Sigmoid colon (tissue), 4 donors: ENCODE measurements around the gene HTT-AS.

Source experiments
- EP300 ChIP-seq, 4 donors: sonication (generic); formaldehyde crosslinking; IDR thresholded peaks; one replicate each; pipeline ENCODE4 v1.6.1; 2017; ENCODE audit warnings: antibody characterized with exemption in 4 of 4
- POLR2A ChIP-seq, 2 donors: fragments of 450-650 bp; IDR thresholded peaks; one replicate each; pipeline ENCODE4 v1.6.1; 2016; ENCODE audit warnings: antibody characterized with exemption in 2 of 2, mild to moderate bottlenecking in 2 of 2, moderate library complexity in 2 of 2
- TF ChIP-seq, protein P1 (sequence below), 4 experiments: fragments of 450-650 bp in 3 of 4; fragments of 200-600 bp in 1 of 4; IDR thresholded peaks; one replicate each; pipeline ENCODE4 v1.5.1; 2016 to 2019; ENCODE audit warnings: antibody characterized with exemption in 4 of 4, mild to moderate bottlenecking in 3 of 4, moderate library complexity in 2 of 4

DNA sequence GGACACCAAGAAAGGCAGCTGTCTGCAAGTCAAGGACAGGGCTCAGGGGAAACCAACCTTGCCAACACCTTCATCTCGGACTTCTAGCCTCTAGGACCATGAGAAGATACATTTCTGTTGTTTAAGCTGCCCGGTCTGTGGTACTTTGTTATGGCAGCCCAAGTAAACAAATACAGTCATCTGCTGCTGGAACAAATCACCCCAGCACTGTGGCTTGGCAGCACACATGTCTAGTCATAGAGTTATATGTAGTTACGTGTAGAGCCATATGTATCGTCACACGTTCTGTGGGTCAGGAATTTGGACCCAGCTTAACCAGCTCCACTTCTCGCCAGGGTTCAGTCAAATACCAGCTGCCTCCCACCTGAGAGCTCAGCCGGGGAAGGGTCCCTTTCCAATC, 2.5 kb downstream of the HTT-AS start:
- TF ChIP-seq POLR2A (IDR thresholded peaks at IDR 0.05) (no peak), EP300 (IDR thresholded peaks at IDR 0.05) (no peak)
- TF ChIP-seq, protein P1, sequence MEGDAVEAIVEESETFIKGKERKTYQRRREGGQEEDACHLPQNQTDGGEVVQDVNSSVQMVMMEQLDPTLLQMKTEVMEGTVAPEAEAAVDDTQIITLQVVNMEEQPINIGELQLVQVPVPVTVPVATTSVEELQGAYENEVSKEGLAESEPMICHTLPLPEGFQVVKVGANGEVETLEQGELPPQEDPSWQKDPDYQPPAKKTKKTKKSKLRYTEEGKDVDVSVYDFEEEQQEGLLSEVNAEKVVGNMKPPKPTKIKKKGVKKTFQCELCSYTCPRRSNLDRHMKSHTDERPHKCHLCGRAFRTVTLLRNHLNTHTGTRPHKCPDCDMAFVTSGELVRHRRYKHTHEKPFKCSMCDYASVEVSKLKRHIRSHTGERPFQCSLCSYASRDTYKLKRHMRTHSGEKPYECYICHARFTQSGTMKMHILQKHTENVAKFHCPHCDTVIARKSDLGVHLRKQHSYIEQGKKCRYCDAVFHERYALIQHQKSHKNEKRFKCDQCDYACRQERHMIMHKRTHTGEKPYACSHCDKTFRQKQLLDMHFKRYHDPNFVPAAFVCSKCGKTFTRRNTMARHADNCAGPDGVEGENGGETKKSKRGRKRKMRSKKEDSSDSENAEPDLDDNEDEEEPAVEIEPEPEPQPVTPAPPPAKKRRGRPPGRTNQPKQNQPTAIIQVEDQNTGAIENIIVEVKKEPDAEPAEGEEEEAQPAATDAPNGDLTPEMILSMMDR (IDR thresholded peaks at IDR 0.05), result no peak
